Measurements from ENCODE around the gene TXLNB. TPM values are rescaled to one million over a fixed set of nuclear protein-coding genes. Genes with fewer than 3 reads are reported as not detected.

The TXLNB gene
- total RNA-seq, 4 donors from 2014 or later: 0.26 to 2.5 (median 1.9) TPM

DNA sequence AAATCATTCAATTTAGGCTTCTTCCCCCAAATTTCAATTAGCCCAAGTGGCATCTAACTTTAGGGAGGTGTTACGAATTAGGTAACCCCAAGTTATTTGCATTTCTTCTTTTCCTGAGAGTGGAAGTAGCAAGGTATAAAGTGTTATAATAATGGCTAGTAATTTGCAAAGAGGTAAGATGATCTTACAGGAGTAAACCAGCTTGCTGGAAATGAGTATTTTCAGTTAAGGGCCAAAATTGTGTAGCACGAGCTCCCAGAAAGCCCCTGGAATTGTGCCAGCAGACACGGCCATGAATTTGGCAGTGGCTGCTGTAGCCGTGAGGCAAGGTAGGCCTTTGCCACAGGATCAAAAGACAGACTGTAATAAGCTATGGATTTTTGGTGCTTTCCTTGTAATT is 44.7 kb upstream of the TXLNB start:
- DNase-seq: peak in 1 of 2 donors; percentile 24

DNA sequence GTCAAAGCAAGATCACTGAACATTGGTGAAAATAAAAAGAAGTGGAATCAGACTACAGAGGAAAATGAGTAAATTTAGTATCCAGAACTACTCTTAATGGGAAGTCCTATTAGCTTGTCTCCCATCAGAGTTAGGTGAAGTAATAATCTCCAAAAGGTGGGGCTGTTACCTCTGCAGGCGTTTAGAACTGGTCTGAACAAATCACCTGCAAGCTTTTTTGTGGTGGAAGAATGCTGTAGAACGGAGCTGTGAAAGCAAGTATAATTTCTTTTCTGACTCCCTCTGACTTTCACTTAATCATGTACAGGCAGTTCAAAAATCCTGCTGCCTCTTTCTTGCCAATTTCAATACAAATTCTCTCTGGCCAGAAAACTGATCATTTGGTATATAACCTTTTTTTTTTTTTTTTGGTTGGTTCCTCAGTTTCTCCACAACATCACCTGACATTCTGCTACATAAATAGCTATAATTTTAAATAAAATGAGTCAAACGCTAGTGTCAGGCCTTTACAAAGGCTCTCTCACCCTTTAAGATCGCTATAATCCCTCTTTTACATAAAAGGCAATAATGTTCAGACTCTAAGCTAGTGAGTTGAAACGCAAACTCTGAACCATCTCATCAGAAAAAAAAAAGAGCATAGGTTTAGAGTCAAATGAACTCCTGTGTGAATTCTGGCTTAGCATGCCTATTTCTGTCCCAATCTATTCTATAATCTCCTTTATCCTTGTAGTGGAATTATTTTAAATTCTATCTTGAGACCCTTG is 43.8 kb upstream of the TXLNB start:
- H3K4me1 ChIP-seq: no peaks in the 10 kb centered on the region
- no peak for DNase-seq
- peak overlapping the region in 1 of 2 donors; percentile 26 for H3K27ac ChIP-seq
- H3K36me3 ChIP-seq: no peaks in the 10 kb centered on the region
- H3K9me3 ChIP-seq: no peaks in the 10 kb centered on the region
- no peak overlapping the region for H3K4me3 ChIP-seq
- H3K27me3 ChIP-seq: no peaks in the 10 kb centered on the region
- intact Hi-C loops (cut with DNase I; ENCODE audit: low total_unique reads): no loop called here
- TF ChIP-seq, protein P1, sequence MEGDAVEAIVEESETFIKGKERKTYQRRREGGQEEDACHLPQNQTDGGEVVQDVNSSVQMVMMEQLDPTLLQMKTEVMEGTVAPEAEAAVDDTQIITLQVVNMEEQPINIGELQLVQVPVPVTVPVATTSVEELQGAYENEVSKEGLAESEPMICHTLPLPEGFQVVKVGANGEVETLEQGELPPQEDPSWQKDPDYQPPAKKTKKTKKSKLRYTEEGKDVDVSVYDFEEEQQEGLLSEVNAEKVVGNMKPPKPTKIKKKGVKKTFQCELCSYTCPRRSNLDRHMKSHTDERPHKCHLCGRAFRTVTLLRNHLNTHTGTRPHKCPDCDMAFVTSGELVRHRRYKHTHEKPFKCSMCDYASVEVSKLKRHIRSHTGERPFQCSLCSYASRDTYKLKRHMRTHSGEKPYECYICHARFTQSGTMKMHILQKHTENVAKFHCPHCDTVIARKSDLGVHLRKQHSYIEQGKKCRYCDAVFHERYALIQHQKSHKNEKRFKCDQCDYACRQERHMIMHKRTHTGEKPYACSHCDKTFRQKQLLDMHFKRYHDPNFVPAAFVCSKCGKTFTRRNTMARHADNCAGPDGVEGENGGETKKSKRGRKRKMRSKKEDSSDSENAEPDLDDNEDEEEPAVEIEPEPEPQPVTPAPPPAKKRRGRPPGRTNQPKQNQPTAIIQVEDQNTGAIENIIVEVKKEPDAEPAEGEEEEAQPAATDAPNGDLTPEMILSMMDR (IDR thresholded peaks at IDR 0.05): no peak
- TF ChIP-seq POLR2A (IDR thresholded peaks at IDR 0.05): no peak

More for the DNA sequence above, 44.7 kb upstream of the TXLNB start:
- Histone ChIP-seq H3K27ac (no peak overlapping the region), H3K27me3 (no peaks in the 10 kb centered on the region), H3K36me3 (no peaks in the 10 kb centered on the region), H3K4me1 (no peaks in the 10 kb centered on the region), H3K4me3 (no peak overlapping the region), H3K9me3 (no peaks in the 10 kb centered on the region)
- TF ChIP-seq, protein P1 (IDR thresholded peaks at IDR 0.05): no peak
- TF ChIP-seq POLR2A (IDR thresholded peaks at IDR 0.05): no peak
- intact Hi-C loops (cut with DNase I; ENCODE audit: low total_unique reads): no loop called here

DNA sequence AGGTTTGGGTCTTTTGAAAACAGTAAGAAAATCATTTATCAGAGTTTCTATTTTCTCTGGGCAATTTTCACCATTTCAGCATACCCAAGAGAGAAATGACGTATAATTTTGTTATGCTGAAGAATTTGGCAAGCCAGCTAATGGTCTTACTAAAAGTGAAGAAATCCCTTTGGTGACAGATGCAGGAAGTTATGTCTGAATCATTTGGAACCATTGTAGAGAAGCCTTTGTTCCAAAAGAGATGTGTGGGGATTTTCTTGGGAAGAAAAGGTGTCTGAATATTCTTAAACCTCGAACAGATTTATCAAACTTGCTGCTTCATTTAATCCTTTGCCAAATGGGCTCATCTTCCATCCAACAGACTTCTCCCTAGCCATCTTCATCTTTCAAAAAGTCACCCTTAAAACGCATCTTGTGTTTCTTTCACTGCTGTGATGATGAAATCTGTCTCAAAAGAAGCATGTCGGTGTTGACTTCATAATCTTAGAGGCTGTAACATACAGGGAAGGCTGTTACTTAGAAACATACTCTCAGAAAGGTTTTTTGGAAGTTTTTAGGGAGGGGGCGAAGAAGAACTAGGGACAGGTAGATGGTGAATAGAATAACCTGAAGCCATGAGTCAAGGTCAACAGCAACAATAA is 43.1 kb upstream of the TXLNB start:
- no peaks in the 10 kb centered on the region for H3K4me1 ChIP-seq
- H3K4me3 ChIP-seq: no peak overlapping the region
- TF ChIP-seq POLR2A (IDR thresholded peaks at IDR 0.05): no peak
- TF ChIP-seq, protein P1 (IDR thresholded peaks at IDR 0.05): no peak
- H3K27ac ChIP-seq: peak overlapping the region in 1 of 2 donors; percentile 33
- intact Hi-C loops (cut with DNase I; ENCODE audit: low total_unique reads): no loop called here
- no peaks in the 10 kb centered on the region for H3K9me3 ChIP-seq
- H3K36me3 ChIP-seq: no peaks in the 10 kb centered on the region
- H3K27me3 ChIP-seq: no peaks in the 10 kb centered on the region
- no peak for DNase-seq

DNA sequence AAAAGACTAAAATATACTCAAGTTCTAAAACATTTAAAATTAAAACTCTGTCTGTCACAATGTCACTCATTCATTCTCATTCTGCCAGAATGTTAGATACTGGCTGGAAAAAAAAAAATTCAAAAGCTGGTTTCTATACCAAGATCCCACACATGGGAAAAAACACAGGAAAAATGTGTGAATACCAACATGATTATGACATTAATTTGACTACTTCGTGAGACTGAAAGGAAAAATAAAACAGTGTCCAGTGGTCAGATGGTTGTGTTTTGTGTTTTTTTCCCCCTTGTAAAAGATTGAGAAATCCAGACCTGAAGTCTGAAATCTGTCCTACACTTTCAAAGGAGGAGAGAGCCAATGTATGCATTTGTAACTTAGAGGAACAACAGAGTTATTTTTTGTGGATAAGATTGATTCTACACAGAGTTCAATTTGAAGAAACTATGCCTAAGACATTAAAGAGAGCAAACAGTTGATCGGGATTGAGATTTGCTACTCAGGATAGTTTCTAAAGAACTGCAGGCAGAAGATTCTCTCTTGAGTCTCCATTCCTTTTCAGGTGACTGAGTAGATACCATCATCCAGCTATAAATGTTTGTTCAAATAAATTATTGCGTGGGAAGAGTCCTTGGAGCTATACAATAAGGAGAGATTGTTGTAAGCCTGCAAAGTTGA is 39.2 kb upstream of the TXLNB start:
- TF ChIP-seq, protein P1 (IDR thresholded peaks at IDR 0.05): no peak
- TF ChIP-seq POLR2A (IDR thresholded peaks at IDR 0.05): no peak
- no peaks in the 10 kb centered on the region for H3K9me3 ChIP-seq
- no peak overlapping the region for H3K4me3 ChIP-seq
- intact Hi-C loops (cut with DNase I; ENCODE audit: low total_unique reads): no loop called here
- H3K4me1 ChIP-seq: no peaks in the 10 kb centered on the region
- no peak overlapping the region for H3K27ac ChIP-seq
- no peaks in the 10 kb centered on the region for H3K36me3 ChIP-seq
- no peak for DNase-seq
- no peaks in the 10 kb centered on the region for H3K27me3 ChIP-seq

DNA sequence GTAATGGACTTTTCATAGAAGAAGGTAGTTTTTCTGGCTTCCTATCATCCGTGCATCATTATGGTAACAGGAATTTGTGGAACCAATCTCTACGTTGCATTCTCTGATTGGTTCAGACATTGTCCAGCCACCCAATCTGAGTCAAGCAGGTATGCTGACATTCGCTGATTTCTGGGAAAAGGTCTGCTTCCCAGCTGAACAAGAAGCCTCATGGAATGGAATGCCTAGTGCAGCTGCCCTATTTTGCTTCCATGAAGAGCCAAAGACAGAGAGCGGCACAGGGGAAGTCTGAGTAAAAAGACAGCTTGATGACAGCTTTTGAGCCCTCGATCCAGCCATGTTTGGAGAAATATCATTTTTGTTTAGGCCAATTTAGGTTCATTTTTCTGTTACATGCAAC is 38.5 kb upstream of the TXLNB start:
- no peak overlapping the region for H3K27ac ChIP-seq
- no peaks in the 10 kb centered on the region for H3K27me3 ChIP-seq
- H3K9me3 ChIP-seq: no peaks in the 10 kb centered on the region
- no peaks in the 10 kb centered on the region for H3K4me1 ChIP-seq
- no peak for DNase-seq
- no peaks in the 10 kb centered on the region for H3K36me3 ChIP-seq
- TF ChIP-seq, protein P1 (IDR thresholded peaks at IDR 0.05): no peak
- no peak for TF ChIP-seq POLR2A (IDR thresholded peaks at IDR 0.05)
- H3K4me3 ChIP-seq: no peak overlapping the region
- intact Hi-C loops (cut with DNase I; ENCODE audit: low total_unique reads): no loop called here
